ENCODE results near the gene COPS7A.

- TF ChIP-seq CTCF (IDR thresholded peaks at IDR 0.05), result no peak
- no peak for TF ChIP-seq POLR2A (IDR thresholded peaks at IDR 0.05)
Measured at GRCh38 chr12:6692888-6693287, 31.0 kb upstream of the COPS7A start.

All from body of pancreas (tissue), 4 donors.